Stimulated activated CD4-positive, alpha-beta T cell treated with anti-CD3 and anti-CD28 coated beads, Interleukin-12 subunit alpha, Interleukin-12 subunit beta, amount 100 ng/mL, for 4 hours (primary cell): ENCODE data around the gene SETD1A.
A peak's percentile ranks its signal among the peaks of the same experiment; 100 is the strongest.

Source experiments
- DNase-seq: peaks from one replicate; pipeline ENCODE4 v3.0.0-alpha.2; 2020

SETD1A gene

DNA sequence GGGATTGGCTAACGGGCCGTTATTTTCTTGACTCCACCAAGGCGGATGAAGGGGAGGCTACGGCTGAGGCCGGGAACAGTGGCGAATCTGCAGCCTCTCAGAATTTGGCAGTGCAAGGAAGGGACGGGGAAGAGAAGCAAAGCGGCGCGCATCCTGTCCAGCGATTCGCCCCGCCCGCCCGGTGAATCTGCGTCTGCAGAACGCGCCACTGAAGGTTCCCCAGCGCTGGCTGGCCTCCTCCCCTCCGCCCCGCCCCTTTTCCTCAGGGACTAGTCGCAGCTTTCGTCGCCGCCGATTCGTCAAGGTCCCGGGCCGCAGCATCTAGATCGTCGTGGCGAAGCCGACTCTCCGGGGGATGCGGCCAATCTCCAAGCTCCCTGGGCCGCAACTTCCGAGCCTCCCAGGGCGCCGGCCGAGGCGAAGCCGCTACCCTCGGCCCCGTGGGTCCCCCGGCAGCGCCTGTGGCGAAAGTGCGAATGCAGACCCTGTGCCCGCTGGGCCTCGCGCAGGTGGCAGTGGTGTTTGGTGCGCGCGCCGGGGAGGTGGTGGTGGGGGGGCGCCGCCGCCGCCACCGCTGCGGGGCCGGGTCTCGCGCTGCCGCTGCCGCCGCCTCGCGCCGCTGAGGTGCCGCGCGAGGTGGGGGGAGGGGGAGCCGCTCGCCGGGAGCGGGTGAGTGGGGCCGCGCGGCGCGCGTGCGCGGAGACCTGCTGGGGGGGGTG lies at the start of gene SETD1A:
SETD1A (plus strand) TSS at position 299 of the 719 bp plus-strand sequence. CDS start 978 bp downstream, outside the sequence.
- peak; percentile 97 for DNase-seq

DNA sequence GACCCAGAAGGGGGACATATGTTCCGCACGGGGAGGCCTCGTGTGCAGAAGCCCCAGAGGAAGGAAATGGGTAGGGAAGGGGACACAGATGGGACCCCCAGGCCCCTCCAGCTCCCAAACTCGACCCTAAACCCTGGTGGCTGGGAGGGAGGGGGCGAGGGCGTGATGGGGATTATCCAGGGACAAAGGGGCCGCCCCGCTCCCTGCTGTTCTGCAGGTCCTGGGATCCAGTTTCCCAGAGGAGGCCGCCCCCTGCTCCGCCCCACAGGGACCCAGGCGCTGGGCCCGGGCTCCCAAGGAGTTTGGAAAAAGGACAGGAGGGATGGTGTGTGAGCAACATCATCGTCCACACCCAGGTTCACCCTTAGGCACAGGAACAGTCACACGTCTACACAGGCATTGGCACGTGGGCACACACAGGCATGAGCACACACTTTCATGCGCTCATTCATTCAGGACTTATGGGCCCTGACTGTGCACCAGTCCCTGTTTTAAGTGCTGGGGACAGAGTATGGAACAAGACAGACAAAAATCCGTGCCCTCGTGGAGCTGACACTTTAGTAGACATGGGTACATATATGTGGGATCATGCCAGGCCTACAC lies 47.0 kb upstream of the SETD1A start:
- DNase-seq: no peak

DNA sequence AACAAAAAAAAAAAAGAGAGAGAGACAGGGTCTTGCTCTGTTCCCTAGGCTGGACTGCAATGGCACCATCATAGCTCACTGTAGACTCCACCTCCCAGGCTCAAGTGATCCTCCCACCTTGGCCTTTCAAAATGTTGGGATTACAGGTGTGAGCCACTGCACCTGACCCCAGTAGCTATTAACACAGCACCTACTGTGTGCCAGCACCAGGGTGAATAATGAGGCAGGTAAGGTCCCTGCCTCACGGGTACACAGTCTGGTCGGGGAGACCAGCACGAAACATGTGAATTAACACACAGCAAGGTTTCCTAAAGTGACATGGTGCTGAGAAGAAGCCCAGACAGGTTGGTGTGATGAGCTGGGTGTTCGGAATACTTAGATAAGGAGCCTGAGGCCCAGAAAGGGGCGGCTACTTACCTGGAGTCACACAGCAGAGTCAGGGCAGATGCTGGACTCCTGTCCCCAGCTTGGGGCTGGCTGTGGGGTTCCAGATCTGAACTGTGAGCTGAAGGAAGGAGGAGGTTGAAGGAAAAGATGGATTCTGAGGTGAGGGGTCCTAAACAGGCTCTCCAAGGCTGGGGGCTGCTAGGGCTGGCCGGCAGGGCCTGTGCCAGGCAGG lies 44.7 kb upstream of the SETD1A start:
- no peak for DNase-seq

- DNase-seq: no peak
Observed at GRCh38 chr16:30914830-30915229, 42.7 kb upstream of the SETD1A start.

DNA sequence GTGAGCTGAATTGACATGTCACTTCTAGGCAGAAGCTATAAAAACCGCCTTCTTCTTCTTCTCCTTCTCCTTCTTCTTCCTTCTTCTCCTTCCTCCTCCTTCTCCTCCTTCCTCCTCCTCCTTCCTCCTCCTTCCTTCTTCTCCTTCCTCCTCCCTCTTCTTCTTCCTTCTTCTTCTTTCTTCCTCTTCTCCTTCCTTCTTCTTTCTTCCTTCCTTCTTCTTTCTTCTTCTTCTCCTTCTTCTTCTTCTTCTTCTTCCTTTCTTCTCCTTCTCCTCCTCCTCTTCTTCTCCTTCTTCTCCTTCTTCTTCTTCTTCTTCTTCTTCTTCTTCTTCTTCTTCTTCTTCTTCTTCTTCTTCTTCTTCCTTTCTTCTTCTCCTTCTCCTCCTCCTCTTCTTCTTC lies 38.9 kb upstream of the SETD1A start:
- DNase-seq: no peak

GRCh38 chr16:30920891-30921290 lies 36.7 kb upstream of the SETD1A start:
- no peak for DNase-seq

GRCh38 chr16:30921459-30921747 lies 36.2 kb upstream of the SETD1A start:
- no peak for DNase-seq

DNA sequence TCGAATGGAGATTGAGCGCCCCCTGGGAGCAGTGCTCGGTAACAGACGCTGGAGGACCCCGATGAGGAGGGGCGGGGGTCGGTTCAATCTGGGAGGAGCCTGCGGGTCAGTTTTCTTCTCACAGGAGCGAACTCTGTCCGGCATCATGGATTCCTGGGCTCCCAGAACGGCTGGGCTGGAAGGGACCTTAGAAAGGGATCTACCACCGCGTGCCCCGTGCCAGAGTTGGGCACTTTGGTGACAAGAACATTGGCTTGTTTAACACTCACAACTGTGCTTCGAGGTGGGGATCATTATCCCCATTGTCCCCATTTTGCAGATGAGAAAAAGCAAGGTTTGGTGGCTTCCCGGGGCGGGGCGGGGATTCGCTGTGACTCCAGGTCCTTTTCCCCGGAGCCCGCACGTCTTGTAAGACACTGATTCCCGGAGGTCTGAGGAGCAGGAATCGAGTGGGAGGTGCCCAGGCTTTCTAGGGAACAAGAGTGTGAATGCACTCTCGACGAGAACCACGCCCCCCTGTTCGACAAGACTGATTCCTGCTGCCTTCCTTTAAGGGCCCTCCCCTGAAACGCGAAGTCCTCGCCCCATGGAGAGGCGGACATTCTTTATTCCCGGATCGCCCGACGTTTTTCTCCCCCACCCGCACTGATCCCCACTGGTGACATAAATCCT lies 35.7 kb upstream of the SETD1A start:
- peak; percentile 87 for DNase-seq

- DNase-seq: peak; percentile 98
Observed at GRCh38 chr16:30922420-30922959, 35.1 kb upstream of the SETD1A start.

DNA sequence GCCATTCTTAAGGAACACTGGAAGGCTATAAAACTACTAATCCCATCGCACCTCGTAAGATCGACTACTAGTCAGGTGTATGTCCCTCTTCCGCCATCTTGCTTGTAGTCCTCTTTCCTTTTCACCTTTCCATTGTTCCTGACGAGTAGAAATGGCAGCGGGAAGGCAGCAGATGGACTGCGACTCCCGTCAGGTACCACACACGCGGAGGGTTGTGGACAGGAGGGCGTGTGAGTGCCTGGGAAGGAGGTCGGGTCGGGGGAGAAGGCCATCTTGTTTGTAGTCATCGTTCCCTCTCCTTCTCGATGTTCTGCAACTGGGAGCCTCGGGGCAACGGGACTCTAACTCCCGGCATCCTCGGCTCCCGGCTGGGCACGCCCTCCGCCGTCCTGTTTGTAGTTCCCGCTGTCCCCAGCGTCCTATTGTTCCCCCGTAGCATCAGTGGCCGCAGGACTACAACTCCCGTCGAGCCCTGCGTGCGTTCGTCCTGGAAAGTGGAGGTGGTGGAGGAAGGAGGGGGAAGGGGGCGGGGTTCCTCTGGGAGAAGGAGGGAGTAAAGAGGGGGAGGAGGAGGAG lies 34.5 kb upstream of the SETD1A start:
- peak; percentile 92 for DNase-seq

GRCh38 chr16:30923554-30924075 lies 33.9 kb upstream of the SETD1A start, which contains the start of gene FBXL19:
FBXL19 (plus strand) TSS chr16:30923572; CDS start chr16:30925755, 2,183 bp downstream.
- DNase-seq: no peak

DNA sequence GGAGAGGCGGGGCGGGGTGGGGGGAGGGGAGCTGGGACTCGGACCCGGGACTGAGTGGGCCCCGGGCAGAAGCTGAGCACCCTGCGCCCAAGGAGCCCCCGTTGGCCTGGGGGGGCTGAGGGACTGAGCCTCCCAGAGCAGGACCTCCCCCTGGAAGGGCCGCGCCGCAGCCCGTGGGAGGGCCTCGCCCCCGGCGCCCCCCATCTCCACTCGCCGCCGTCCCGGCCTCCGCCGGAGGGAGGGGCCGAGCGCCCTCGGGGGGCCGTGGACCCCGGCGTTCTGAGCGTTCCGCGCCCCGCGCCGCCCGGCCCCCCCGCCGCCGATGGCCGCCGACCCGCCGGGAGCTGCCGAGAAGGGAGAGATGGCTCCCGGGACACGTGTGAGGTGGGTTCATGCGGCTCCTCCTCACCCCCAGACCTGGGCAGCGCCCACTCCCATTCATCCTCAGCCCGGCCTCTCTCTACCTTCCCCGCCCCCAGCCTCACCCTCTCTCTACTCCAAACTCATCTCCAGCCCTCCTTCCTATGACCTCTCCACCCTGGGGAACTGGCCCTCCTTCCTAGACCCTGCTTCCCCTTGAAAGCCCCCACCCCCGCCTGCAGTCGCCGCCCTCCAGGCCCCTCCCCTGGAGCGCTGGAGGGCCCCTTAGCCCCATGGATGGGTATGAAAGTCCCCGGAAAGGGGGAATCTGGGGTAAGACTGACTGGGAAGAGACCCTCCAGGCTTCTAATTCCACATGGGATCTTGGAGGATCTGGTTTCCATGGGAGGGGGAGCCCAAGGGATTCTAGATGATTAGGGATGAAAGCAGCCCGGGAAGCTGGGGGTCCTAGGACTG lies 33.3 kb upstream of the SETD1A start:
- DNase-seq: no peak

- DNase-seq: no peak
Observed at GRCh38 chr16:30924913-30925631, 32.5 kb upstream of the SETD1A start.

DNA sequence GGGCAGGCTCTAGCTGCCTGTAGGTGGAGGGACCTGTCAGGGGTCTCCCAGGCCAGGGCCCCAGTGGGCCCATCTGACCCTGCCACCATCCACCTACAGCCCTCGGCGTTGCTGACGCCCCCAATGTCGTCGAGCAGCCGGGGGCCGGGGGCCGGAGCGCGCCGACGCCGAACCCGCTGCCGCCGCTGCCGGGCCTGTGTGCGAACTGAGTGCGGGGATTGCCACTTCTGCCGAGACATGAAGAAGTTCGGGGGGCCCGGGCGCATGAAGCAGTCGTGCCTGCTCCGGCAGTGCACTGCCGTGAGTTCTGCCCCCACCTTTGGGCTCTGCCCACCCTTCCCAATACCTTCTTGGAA lies 31.9 kb upstream of the SETD1A start:
- no peak for DNase-seq

DNA sequence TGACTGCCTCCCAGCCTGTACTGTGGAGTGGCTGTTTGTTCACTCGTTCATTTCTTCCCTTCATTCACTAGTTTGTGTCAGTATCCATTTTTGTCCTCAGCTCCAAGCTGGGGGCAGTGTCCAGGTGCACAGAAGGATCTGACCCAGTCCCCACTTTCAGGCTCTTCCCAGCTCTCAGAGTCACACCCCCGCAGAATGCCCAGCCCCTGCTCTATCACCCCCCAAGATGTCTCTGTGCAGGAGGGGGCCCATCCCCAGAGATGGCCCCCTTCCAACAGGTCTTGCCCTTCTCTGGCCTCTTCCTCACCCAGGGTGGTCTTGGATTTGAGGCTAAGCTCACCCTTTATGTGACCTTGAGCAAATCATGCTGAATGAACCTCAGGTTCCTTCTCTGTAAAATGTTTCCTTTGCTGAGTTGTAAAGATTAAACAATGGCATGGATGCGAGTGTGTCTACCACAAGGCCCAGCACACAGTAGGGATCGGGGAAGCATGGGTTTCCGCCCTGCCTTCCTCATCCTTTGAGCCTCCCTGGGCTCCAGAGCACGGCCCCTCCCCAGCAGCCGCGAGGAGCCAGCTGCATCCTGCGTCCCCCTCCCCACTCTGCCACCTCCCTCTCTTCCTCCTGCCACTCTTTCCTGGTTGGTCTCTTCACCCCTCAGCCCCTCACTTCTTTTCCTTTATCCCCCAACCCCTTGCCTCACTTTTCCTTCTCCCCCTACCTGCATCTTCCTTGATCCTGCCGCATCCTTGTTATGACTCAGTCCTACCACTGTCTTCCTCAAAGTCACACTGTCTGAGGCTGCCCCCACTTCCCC lies 31.4 kb upstream of the SETD1A start:
- DNase-seq: no peak

DNA sequence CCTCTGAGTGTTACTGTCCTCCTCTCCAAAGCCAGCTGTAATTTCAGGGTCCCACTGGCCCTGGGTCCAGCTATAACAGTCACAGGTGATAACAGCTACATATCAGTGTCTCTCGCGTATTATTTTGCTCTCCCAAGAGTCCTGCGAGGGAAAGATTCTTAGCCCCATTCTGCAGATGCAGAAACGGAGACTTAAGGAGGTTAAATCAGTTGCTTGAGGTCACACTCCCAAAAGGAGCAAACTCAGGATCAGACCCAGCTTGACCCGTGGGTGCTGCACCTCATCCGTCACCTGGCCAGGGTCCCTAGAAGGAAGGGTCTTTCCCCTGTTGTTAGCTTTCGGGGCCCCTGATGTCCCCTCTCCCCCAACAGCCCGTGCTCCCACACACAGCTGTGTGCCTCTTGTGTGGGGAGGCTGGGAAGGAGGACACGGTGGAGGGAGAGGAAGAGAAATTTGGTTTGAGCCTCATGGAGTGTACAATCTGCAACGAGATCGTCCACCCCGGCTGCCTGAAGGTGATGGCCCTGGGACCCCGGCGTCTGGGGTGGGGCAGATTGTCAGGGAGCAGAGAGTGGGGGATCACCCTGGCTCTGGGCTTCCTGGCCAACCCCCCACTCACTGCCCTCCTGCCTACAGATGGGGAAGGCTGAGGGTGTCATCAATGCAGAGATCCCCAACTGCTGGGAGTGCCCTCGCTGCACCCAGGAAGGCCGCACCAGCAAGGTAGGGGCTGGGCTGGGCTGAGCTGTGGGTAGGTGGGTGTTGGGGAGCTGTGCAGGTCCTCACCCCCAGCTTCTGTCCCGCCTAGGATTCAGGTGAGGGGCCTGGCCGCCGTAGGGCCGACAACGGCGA lies 30.4 kb upstream of the SETD1A start:
- no peak for DNase-seq

GRCh38 chr16:30927789-30928378 lies 29.7 kb upstream of the SETD1A start:
- peak; percentile 40 for DNase-seq

- no peak for DNase-seq
Observed at GRCh38 chr16:30928390-30928789, 29.2 kb upstream of the SETD1A start.

DNA sequence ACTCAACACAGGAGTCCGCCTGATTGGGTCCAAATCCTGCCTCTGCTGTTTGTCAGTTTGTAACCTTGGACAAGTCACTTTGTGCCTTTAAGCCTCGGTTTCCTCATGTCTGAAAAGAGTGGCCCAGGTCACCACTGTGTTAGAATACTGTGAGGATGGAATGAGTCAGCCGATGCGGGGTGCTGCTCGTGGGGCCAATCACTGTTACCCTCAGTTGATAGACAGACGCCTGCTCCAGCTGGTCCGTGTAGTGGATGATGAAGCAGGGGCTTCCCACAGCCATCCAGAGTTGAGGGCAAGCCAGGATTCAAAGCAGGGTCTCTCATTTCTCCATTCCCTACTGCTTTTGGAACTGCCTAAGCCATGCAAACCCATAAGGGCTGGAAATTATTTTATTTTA lies 28.4 kb upstream of the SETD1A start:
- DNase-seq: no peak
